IPS-11a (cell line): ENCODE data around the gene BLOC1S5.
"Not testable (repeated sequence)": the region's sequence is repeated elsewhere in the genome, so short reads cannot be mapped to it uniquely, and the experiment has no call there.

ENCODE experiments used
- H3K4me3 ChIP-seq: one replicate; pipeline ENCODE4 v1.5.1; 2013; ENCODE audit warnings: low read depth, low read length, control low read depth

BLOC1S5 gene

DNA sequence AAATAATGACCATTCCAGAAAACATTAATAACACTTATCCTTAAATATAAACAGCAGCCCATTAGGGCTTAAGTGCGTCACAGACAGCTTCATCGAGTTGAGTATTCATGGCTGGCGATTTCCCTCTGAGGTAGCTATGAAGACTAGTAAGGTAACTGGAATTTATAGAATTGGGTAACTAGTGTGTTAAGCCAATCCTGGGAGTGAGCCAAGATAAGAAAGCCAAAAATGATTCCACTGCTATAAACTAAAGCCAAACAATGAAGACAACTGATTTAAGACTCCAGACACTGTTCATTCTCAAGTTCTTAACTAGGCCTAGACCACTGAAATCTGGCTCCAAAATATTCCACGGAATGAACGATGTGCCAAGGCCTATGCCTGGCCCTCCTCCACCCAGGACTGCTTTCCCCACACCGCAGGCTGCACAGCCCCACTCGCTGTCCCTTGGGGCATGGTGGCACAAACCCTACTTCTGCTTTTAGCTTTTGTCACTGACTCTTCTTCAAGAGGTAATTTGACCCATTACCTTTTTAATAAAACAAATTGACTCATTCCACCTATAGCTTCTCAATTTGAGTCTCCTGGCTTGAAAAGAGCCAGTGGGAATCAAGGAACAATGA lies 66.0 kb downstream of the BLOC1S5 start:
- no peak overlapping the region for H3K4me3 ChIP-seq

DNA sequence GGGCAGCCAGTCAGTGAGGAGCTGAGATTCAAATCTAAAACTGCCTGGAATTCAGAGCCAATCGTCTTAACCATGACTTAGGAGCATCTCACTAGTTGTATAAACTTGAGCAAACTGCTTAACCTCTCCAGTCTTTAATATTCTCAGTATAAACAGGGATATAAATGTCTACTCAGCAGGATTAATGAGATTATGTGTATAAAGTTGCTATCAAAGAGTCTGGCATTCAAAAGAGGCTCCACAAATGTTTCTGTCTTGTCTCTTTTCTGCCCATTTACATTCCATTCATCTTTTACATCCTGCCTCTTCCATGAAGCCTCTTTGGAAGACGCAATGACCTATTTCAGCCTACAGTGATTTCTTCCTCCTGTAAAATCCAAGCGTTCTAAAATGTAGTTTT lies 66.9 kb downstream of the BLOC1S5 start:
- no peak overlapping the region for H3K4me3 ChIP-seq

- no peak overlapping the region for H3K4me3 ChIP-seq
Measured at GRCh38 chr6:7996538-7997111, 67.6 kb downstream of the BLOC1S5 start.

DNA sequence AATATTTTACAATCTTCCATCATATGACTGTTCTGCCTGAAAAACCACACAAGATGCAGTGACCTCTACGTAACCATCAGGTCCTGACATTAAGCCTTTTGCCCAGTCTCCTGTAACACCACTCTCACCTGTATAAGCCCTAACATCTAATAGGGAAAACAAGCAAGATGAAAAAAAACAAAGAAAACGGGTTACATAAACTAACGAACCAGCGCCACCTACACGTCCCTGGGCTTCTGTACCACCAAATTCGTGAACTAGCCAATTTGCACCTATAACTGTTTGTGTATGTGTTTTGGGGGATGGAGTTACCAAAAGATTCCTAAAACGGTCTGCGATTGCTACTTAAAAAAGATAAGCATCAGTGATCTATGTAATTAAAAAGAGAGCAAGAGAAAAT lies 70.2 kb downstream of the BLOC1S5 start:
- no peak overlapping the region for H3K4me3 ChIP-seq

GRCh38 chr6:7993399-7993798 lies 70.8 kb downstream of the BLOC1S5 start:
- H3K4me3 ChIP-seq = no peak overlapping the region

DNA sequence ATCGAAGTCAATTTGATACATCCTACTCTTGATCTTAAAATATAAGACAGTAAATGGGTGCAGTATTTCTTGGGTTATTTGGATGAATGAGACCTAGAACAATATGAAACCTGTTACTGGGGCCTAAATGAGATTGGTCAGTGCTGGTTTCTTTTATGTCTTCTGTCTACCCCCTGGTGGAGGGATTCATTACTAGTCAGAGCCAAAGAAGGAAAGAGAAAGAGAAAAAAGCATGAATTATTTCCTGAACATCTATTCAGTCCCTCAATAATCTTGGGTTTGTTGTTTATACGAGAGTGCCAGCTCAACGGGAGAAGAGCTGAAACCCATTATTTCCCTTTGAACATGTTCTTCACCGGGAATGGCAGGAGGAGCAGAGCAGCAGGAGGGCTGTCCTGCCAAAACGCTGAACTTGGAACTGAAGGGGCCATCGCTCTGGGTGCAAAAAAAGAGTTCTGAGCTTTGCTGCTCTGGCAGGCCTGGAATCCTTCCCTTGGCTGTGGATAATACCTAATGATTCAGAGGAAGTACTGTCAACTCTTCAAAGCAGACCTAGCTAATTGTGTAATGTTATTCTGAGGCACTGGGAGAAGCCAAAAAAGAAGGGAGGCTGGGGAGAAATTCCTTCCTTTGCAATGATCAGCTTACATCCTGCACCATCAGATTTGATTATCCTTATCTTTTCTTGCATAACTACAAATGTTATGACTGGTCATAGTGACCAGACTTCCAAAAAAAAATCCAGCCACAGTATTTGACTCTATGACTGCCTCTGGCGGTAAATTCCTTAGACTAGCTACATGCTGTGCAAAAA lies 72.0 kb downstream of the BLOC1S5 start:
- H3K4me3 ChIP-seq = no peak overlapping the region

DNA sequence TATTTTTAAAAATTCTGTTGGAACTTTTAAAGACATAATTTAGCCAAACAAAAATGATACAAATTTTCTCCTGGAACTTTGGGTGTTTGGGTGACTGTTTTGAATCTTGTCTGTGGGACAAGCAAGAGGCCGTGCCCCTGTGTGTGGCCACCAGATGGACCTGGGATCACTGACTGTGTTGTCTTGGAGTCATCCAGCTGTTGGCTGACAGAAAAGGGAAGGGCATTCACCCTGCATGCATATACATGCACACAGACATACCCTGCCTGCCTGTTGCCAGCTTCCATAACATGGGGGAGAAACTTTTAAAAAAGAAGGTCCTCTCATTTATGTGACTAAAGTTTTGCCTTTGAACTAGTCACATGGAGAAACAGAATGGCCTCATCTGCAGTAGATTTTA lies 72.7 kb downstream of the BLOC1S5 start:
- no peak overlapping the region for H3K4me3 ChIP-seq

- H3K4me3 ChIP-seq = no peak overlapping the region
Measured at GRCh38 chr6:7986219-7986618, 78.0 kb downstream of the BLOC1S5 start.

DNA sequence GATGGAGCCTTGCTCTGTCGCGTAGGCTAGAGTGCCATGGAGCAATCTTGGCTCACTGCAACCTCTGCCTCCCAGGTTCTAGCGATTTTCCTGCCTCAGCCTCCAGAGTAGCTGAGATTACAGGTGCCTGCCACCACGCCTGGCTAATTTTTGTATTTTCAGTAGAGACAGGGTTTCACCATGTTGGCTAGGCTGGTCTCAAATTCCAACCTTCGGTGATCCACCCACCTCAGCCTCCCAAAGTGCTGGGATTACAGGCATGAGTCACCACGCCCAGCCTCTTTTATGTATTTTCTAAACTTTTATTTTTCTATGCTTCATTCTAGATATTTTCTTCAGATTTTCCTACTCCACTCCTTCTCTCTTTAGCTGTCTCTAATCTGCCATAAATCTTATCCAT lies 80.2 kb downstream of the BLOC1S5 start:
- not testable (repeated sequence) for H3K4me3 ChIP-seq

DNA sequence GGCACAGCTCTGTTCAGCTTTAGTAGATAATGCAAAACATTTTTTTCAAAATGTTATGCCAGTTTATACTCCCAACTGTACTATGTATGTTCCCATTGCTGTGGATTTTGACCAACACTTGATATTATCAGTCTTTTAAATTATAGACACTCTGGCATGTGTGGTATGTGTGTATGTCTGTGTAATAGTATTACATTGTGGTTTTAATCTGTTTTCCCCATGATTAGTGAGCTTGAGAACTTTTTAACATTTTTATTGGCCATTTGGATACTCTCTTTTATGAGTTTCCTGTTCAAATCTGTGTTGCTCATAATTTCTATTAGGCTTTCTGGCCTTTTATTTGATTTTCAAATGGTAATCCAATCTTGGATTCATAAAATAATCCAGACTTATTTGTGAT lies 84.4 kb downstream of the BLOC1S5 start:
- H3K4me3 ChIP-seq = no peak overlapping the region

- no peak overlapping the region for H3K4me3 ChIP-seq
Measured at GRCh38 chr6:7978736-7979135, 85.5 kb downstream of the BLOC1S5 start.

- H3K4me3 ChIP-seq = no peak overlapping the region
Measured at GRCh38 chr6:7976485-7977056, 87.6 kb downstream of the BLOC1S5 start.

DNA sequence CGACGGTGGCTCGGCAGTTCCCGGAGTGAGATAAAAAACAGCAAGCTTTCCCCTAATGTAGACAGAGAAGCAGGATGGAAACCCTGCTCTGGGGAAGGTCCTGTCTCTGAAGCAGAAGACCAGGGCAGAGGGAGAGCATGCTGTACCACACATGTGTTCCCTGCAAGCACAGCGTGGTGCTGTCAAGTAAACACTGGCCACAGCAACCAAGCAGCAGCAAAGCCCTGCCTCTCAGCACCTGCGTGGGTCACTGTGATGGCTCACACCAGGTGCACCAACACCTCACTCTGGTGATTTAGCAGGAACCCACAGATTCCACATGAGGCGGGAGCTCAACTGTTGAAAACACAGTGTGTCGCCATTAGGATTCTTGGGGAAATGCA lies 88.4 kb downstream of the BLOC1S5 start:
- no peak overlapping the region for H3K4me3 ChIP-seq

DNA sequence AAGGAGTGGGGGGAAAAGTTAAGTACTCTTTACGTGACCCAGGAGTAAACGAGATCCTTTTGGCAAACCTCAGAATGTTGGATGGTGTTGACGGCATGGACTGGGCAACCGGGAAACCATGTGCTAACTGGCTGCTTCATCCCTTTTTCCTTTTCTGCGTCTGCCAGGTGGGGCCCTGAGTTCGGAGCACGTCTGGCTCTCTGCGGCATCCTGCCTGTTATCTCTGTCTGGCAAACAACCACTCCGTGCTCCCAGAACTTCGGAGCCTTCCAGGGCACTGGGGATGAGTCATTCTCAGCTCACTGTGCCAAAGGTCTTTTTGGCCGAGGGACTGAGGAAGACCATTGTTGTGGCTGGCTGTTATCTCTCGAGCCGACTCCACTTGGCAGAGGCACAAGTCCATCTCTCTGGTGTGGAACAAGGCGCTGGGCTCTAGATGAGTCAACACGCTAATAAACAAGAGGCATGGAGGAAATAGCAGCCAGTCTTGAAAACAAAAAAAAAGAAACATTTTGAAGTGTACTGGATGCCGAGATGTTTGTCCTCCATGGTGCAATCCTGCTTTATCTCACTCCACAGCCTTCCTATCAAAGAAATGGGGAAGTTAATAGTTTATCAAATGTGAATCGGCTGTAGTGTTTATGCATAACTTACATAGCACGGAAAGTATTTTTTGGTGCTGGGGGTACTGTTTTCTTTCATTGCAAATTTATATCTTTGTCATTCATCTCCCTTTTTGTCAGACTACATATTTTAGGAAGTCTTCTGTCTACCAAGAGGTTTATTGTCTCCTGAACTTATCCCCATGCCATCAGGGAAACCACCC lies 89.0 kb downstream of the BLOC1S5 start:
- no peak overlapping the region for H3K4me3 ChIP-seq

GRCh38 chr6:7974565-7974937 lies 89.6 kb downstream of the BLOC1S5 start:
- H3K4me3 ChIP-seq = no peak overlapping the region

- H3K4me3 ChIP-seq = no peak overlapping the region
Measured at GRCh38 chr6:7973584-7973983, 90.6 kb downstream of the BLOC1S5 start.

DNA sequence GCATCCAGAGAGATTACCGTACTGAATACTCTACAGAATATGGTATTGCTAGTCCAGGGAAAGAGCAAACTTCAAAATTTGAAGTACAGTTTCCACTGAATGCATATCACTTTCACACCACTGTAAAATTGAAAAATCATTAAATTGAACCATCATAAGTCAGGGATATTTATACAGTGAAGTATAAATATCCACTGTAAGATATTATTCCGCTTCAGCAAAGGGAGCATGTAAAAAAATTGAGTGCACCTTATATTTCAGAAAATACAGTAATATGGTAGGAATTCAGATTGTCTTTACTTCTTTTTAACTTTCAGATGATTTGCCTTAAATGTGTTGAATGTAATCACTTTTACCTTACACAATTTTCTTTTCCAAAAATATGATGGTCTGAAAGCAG lies 92.7 kb downstream of the BLOC1S5 start:
- no peak overlapping the region for H3K4me3 ChIP-seq

GRCh38 chr6:7970616-7971015 lies 93.6 kb downstream of the BLOC1S5 start:
- no peak overlapping the region for H3K4me3 ChIP-seq
